HEK293 (cell line): ENCODE data around the gene CDK8.
A peak's percentile ranks its signal among the peaks of the same experiment; 100 is the strongest.

Experiments used
- ATF2 ChIP-seq: fragments of 450-650 bp; formaldehyde crosslinking; IDR thresholded peaks from 2 replicates; pipeline ENCODE4 v1.5.1; 2016; ENCODE audit warnings: missing biosample characterization, missing genetic modification characterization, low read depth
- EGR2 ChIP-seq: fragments of 450-650 bp; formaldehyde crosslinking; IDR thresholded peaks from 2 replicates; pipeline ENCODE4 v1.5.1; 2016; ENCODE audit warnings: low read depth, missing biosample characterization, missing genetic modification characterization
- GLI2 ChIP-seq: fragments of 450-650 bp; formaldehyde crosslinking; IDR thresholded peaks from 2 replicates; pipeline ENCODE4; 2017; ENCODE audit warnings: missing biosample characterization, missing genetic modification characterization, low read depth, borderline replicate concordance
- HOXD13 ChIP-seq: sonication (generic); formaldehyde crosslinking; IDR thresholded peaks from 2 replicates; pipeline ENCODE4 v1.8.0; 2022; ENCODE audit warnings: missing genetic modification reagents, borderline replicate concordance
- MYNN ChIP-seq: fragments of 450-650 bp; formaldehyde crosslinking; IDR thresholded peaks from 2 replicates; pipeline ENCODE4 v1.5.1; 2016; ENCODE audit warnings: missing biosample characterization, missing genetic modification characterization, borderline replicate concordance
- OVOL3 ChIP-seq: fragments of 450-650 bp; formaldehyde crosslinking; IDR thresholded peaks from 2 replicates; pipeline ENCODE4 v1.5.1; 2016; ENCODE audit warnings: missing biosample characterization, missing genetic modification characterization
- PATZ1 ChIP-seq: fragments of 450-650 bp; formaldehyde crosslinking; IDR thresholded peaks from 2 replicates; pipeline ENCODE4 v1.5.1; 2016; ENCODE audit warnings: missing biosample characterization, missing genetic modification characterization
- SCRT2 ChIP-seq: fragments of 450-650 bp; formaldehyde crosslinking; IDR thresholded peaks from 2 replicates; pipeline ENCODE4 v1.5.1; 2016; ENCODE audit warnings: missing biosample characterization, missing genetic modification characterization
- TRIM28 ChIP-seq: IDR thresholded peaks from 2 replicates; pipeline ENCODE4 v1.6.1; 2011; ENCODE audit warnings: low read length, control low read depth, borderline replicate concordance
- WT1 ChIP-seq: fragments of 450-650 bp; formaldehyde crosslinking; IDR thresholded peaks from 2 replicates; pipeline ENCODE4 v1.5.1; 2016; ENCODE audit warnings: missing biosample characterization, missing genetic modification characterization
- ZBTB10 ChIP-seq: fragments of 450-650 bp; formaldehyde crosslinking; IDR thresholded peaks from 2 replicates; pipeline ENCODE4 v1.5.1; 2016; ENCODE audit warnings: missing biosample characterization, missing genetic modification characterization
- ZBTB17 ChIP-seq: fragments of 450-650 bp; formaldehyde crosslinking; IDR thresholded peaks from 2 replicates; pipeline ENCODE4 v1.5.1; 2016; ENCODE audit warnings: missing biosample characterization, missing genetic modification characterization
- ZBTB48 ChIP-seq: fragments of 450-650 bp; formaldehyde crosslinking; IDR thresholded peaks from 2 replicates; pipeline ENCODE4 v1.5.1; 2016; ENCODE audit warnings: missing biosample characterization, missing genetic modification characterization
- ZBTB6 ChIP-seq: fragments of 450-650 bp; formaldehyde crosslinking; IDR thresholded peaks from 2 replicates; pipeline ENCODE4 v1.5.1; 2017; ENCODE audit warnings: missing biosample characterization, missing genetic modification characterization
- ZBTB8A ChIP-seq: fragments of 450-650 bp; formaldehyde crosslinking; IDR thresholded peaks from 2 replicates; pipeline ENCODE4 v1.5.1; 2016; ENCODE audit warnings: missing biosample characterization, missing genetic modification characterization
- ZEB2 ChIP-seq: fragments of 450-650 bp; formaldehyde crosslinking; IDR thresholded peaks from 2 replicates; pipeline ENCODE4 v1.5.1; 2016; ENCODE audit warnings: missing biosample characterization, missing genetic modification characterization
- ZIC2 ChIP-seq: fragments of 450-650 bp; formaldehyde crosslinking; IDR thresholded peaks from 2 replicates; pipeline ENCODE4 v1.5.1; 2016; ENCODE audit warnings: missing biosample characterization, missing genetic modification characterization
- ZNF146 ChIP-seq: fragments of 450-650 bp; formaldehyde crosslinking; IDR thresholded peaks from 2 replicates; pipeline ENCODE4 v1.5.1; 2016; ENCODE audit warnings: missing biosample characterization, missing genetic modification characterization
- ZNF19 ChIP-seq: fragments of 450-650 bp; formaldehyde crosslinking; IDR thresholded peaks from 2 replicates; pipeline ENCODE4; 2016; ENCODE audit warnings: missing biosample characterization, missing genetic modification characterization, low read depth
- ZNF274 ChIP-seq, 2 experiments: fragments of 200-500 bp in 1 of 2; fragments of 450-650 bp in 1 of 2; sonication (Bioruptor generic) in 1 of 2; formaldehyde crosslinking in 1 of 2; IDR thresholded peaks; 2 replicates each; pipeline versions ENCODE4 v1.5.1 to v1.6.1; 2014 to 2016; ENCODE audit warnings: borderline replicate concordance in 1 of 2, inconsistent platforms in 1 of 2, low read length in 1 of 2, missing biosample characterization in 1 of 2, missing genetic modification characterization in 1 of 2
- ZNF335 ChIP-seq: fragments of 450-650 bp; formaldehyde crosslinking; conservative IDR thresholded peaks from 2 replicates; pipeline ENCODE4 v1.5.1; 2016; ENCODE audit warnings: missing biosample characterization, missing genetic modification characterization
- ZNF341 ChIP-seq: fragments of 450-650 bp; formaldehyde crosslinking; IDR thresholded peaks from 2 replicates; pipeline ENCODE4; 2016; ENCODE audit warnings: low read depth, missing biosample characterization, missing genetic modification characterization
- ZNF354C ChIP-seq: fragments of 450-650 bp; formaldehyde crosslinking; IDR thresholded peaks from 2 replicates; pipeline ENCODE4 v1.5.1; 2016; ENCODE audit warnings: missing biosample characterization, missing genetic modification characterization, low read depth, borderline replicate concordance
- ZNF571 ChIP-seq: fragments of 450-650 bp; formaldehyde crosslinking; IDR thresholded peaks from 2 replicates; pipeline ENCODE4 v1.5.0; 2017; ENCODE audit warnings: missing biosample characterization, missing genetic modification characterization
- ZNF610 ChIP-seq: fragments of 450-650 bp; formaldehyde crosslinking; IDR thresholded peaks from 2 replicates; pipeline ENCODE4 v1.5.1; 2016; ENCODE audit warnings: missing biosample characterization, missing genetic modification characterization, borderline replicate concordance
- ZNF664 ChIP-seq: fragments of 450-650 bp; formaldehyde crosslinking; IDR thresholded peaks from 2 replicates; pipeline ENCODE4 v1.5.1; 2016; ENCODE audit warnings: missing biosample characterization, missing genetic modification characterization
- ZNF670 ChIP-seq: fragments of 450-650 bp; formaldehyde crosslinking; IDR thresholded peaks from 2 replicates; pipeline ENCODE4 v1.5.1; 2016; ENCODE audit warnings: missing biosample characterization, missing genetic modification characterization, low read depth
- ZNF677 ChIP-seq: fragments of 450-650 bp; IDR thresholded peaks from 2 replicates; pipeline ENCODE4 v1.5.0; 2018; ENCODE audit warnings: missing biosample characterization, mild to moderate bottlenecking, missing genetic modification characterization, moderate library complexity
- ZNF777 ChIP-seq: fragments of 450-650 bp; formaldehyde crosslinking; IDR thresholded peaks from 2 replicates; pipeline ENCODE4 v1.5.1; 2017; ENCODE audit warnings: missing biosample characterization, missing genetic modification characterization, borderline replicate concordance
- ZSCAN23 ChIP-seq: fragments of 450-650 bp; formaldehyde crosslinking; IDR thresholded peaks from 2 replicates; pipeline ENCODE4 v1.5.1; 2016; ENCODE audit warnings: missing biosample characterization, missing genetic modification characterization
- TF ChIP-seq, protein P1 (sequence below): sonication (generic); formaldehyde crosslinking; IDR thresholded peaks from 2 replicates; pipeline ENCODE4 v1.8.1; 2022; ENCODE audit warnings: mild to moderate bottlenecking, moderate library complexity, missing genetic modification reagents

Gene CDK8

GRCh38 chr13:26221721-26222519, 32.0 kb upstream of the CDK8 start, which contains the start of gene RNF6 (continued):
- TF ChIP-seq ZNF274 (IDR thresholded peaks at IDR 0.05; ENCODE audit: low read length), result no peak
- TF ChIP-seq ZNF274 (tag by site-specific recombination; IDR thresholded peaks at IDR 0.05; ENCODE audit: borderline replicate concordance), result no peak
- peak; percentile 43; the same call in 1 of the 2 replicates for TF ChIP-seq ZNF677 (tag by site-specific recombination)
- TF ChIP-seq ATF2 (tag by site-specific recombination), result no peak
- peak; percentile 78 for TF ChIP-seq EGR2 (tag by site-specific recombination)
- peak; percentile 65 for TF ChIP-seq PATZ1 (tag by site-specific recombination)
- TF ChIP-seq SCRT2 (tag by site-specific recombination), result no peak
- 0 out of 2 replicates have a peak, but pooled peaks have one; percentile 18 for TF ChIP-seq ZIC2 (tag by site-specific recombination)
- TF ChIP-seq GLI2 (tag by site-specific recombination), result no peak
- TF ChIP-seq ZNF341, result peak; percentile 92
- 0 out of 2 replicates have a peak, but pooled peaks have one; percentile 40 for TF ChIP-seq ZNF146 (tag by site-specific recombination)
- peak; percentile 56 for TF ChIP-seq ZBTB17
- peak; percentile 17; the same call in 1 of the 2 replicates for TF ChIP-seq MYNN
- peak; percentile 55; the same call in 1 of the 2 replicates for TF ChIP-seq OVOL3 (tag by site-specific recombination)
- TF ChIP-seq ZNF664, result peak; percentile 29
- no peak for TF ChIP-seq ZNF354C (tag by site-specific recombination)
- TF ChIP-seq ZNF571 (tag by site-specific recombination), result no peak
- no peak for TF ChIP-seq ZNF19 (tag by site-specific recombination)
- TF ChIP-seq, protein P1, sequence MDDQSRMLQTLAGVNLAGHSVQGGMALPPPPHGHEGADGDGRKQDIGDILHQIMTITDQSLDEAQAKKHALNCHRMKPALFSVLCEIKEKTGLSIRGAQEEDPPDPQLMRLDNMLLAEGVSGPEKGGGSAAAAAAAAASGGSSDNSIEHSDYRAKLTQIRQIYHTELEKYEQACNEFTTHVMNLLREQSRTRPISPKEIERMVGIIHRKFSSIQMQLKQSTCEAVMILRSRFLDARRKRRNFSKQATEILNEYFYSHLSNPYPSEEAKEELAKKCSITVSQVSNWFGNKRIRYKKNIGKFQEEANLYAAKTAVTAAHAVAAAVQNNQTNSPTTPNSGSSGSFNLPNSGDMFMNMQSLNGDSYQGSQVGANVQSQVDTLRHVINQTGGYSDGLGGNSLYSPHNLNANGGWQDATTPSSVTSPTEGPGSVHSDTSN (CRISPR knock-in tag), result no peak
- no peak for TF ChIP-seq TRIM28
- TF ChIP-seq ZEB2 (tag by site-specific recombination), result peak; percentile 89
- TF ChIP-seq ZNF670 (tag by site-specific recombination), result no peak
- TF ChIP-seq ZNF335, result peak; percentile 86
- TF ChIP-seq ZBTB8A (tag by site-specific recombination), result peak; percentile 75
- TF ChIP-seq ZSCAN23 (tag by site-specific recombination), result 0 out of 2 replicates have a peak, but pooled peaks have one; percentile 58
- 0 out of 2 replicates have a peak, but pooled peaks have one; percentile 33 for TF ChIP-seq ZBTB10
- 0 out of 2 replicates have a peak, but pooled peaks have one; percentile 8 for TF ChIP-seq ZBTB6 (tag by site-specific recombination)
- TF ChIP-seq ZNF777 (tag by site-specific recombination), result peak; percentile 85; the same call in 1 of the 2 replicates
- TF ChIP-seq WT1 (tag by site-specific recombination), result peak; percentile 41; the same call in 1 of the 2 replicates
- TF ChIP-seq ZNF610 (tag by site-specific recombination), result peak; percentile 69
- peak; percentile 75 for TF ChIP-seq ZBTB48 (tag by site-specific recombination)
- peak; percentile 98 for TF ChIP-seq HOXD13 (CRISPR knock-in tag)
